ENCODE data around the gene ARPIN.
A peak's percentile ranks its signal among the peaks of the same experiment; 100 is the strongest.
"Not testable (repeated sequence)": the region's sequence is repeated elsewhere in the genome, so short reads cannot be mapped to it uniquely, and the experiment has no call there.

The ARPIN gene

GRCh38 chr15:89910891-89911626 lies 1.7 kb downstream of the ARPIN start:
- no peak for DNase-seq (ENCODE audit: low read depth in 3 of 3)

DNA sequence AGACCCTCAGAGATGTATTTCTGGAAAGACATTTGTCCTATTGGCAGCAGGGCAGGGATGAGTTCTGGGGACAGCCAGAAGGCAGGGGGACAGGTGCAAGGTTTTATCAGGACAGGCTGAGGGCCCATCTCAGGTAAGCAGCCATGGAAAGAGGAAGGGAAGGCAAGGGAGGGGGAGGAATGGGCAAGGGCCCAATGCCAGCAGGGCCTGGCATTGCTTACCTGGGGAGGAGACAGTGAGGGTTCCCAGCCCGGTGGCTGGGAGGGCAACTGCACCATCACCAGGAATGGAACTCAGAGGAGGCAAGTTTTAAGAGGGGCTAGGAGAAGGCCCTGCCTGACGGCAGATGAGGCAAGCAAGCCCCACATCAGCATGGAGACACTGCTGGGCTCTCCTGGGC lies 3.1 kb downstream of the ARPIN start:
- no peak for DNase-seq (ENCODE audit: low read depth in 3 of 3)

DNA sequence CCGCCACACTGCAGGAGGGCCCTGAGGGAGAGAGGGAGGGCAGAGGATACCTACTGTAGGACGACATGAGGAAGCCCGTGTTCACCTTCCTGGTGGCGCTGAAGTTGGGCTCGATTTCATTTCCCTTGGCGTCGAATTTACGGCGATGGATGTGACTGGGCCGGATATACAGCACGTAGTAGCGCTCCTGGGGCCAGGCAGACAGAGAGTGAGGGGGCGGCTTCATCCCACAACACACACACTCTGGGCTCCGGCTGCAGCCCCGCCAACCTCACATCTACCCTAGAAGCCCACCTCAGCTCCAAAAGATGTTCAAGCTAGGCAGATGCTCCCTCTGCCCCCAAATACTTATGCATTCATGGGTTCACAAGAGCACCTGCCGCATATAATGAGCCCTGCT lies 4.5 kb downstream of the ARPIN start:
- DNase-seq (ENCODE audit: low read depth in 3 of 3): no peak

GRCh38 chr15:89907289-89907688 lies 5.5 kb downstream of the ARPIN start:
- DNase-seq (ENCODE audit: low read depth in 3 of 3): no peak

GRCh38 chr15:89905846-89906378 lies 6.8 kb downstream of the ARPIN start:
- DNase-seq (ENCODE audit: low read depth in 3 of 3): no peak

DNA sequence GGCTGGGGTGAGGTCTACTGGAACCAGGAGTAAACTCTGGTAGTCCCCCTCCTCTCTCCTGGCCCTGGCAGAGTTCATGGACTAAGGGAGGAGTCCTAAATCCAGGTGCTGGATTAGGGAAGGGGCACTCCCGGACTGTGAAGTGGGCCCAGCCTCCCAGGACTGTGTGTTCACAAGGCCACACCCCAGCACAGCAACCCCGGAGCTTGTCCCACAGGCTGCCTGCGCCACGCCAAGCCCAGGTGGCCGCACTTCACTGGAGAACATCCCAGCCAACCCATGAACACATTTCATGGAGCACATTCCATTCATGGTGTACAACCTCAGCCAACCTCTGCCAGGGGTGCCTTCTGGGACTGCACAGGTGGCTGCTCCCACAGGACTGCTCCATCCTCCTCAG lies 8.2 kb downstream of the ARPIN start:
- no peak for DNase-seq (ENCODE audit: low read depth in 3 of 3)

DNA sequence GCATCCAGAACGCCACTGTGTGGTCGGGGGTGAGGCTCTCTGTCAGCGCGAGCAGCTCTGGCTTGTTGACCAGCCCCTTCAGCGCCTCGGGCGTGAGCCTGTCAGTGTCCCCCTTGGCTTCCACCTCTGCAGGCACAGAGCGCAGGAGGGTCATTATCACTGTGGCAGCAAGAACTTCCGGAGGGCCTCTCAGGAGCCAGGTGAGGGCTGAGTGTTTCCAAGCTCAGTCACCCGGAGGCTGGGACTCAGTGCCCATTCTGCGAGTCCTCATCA lies 9.0 kb downstream of the ARPIN start:
- DNase-seq (ENCODE audit: low read depth in 3 of 3): no peak

DNA sequence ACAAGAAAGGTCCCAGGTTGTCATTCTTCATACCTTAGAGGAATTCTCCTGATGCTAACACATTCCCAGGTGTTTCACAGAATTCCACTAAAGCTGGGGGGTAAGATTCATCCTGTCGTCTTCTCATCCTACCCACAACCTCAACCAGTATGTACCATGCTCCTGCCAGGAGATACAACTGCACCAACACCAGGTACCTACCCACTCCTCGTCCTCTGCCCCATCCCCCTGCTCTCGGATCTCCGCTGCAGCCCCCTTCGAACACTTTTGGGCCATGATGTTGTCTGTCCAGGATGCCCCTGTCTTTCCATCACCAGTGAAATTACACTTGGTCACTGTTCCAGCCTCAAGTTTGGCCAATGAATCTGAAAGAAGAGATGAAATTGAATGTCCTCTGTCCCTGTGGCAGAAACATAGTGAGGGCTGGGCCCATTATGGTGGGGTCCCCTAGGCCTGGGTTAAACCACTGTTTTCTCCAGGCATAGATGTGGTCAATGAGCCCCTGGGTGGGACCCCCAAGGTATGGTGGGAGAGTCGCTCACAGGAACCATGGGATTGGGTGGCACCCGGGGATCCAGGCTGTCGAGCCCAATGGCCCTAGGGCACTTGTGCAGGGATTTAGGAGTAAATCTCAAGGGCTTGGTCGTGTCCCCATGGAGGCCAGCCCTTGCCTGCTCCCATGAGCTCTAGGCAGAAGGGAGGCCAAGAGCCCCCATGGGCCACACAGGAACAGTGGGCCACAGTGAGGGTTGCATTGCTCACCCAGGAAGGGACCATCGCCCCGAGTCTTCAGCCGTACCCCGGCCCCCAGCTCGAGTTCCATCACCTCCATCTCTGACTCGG lies 9.5 kb downstream of the ARPIN start:
- no peak for DNase-seq (ENCODE audit: low read depth in 3 of 3)

DNA sequence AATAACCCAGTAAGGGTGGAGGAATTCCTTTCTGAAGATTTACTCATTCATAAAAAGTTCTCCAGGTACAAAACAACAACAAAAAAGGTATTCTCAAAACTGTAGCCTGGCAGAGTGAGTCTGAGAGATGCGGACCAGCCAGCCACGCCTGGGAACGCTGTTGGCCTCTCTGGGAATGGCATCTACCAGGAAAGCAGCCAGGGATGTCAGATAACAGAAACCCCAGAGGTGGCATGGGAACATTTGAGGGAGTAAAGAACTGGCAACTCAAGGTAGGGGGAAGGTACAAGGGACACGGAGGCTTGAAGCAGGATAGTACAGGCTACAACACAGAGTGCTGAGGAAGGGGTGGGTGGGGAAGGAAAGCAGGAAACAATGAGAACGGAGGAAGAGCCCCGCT lies 11.9 kb downstream of the ARPIN start:
- DNase-seq (ENCODE audit: low read depth in 3 of 3): no peak

GRCh38 chr15:89899951-89900567 lies 12.7 kb downstream of the ARPIN start:
- DNase-seq (ENCODE audit: low read depth in 3 of 3): no peak

- no peak for DNase-seq (ENCODE audit: low read depth in 3 of 3)
Observed at GRCh38 chr15:89899295-89899945, 13.3 kb downstream of the ARPIN start.

GRCh38 chr15:89898614-89899294 lies 14.0 kb downstream of the ARPIN start:
- peak in 2 of 3 experiments; percentile 5 to 24 for DNase-seq (ENCODE audit: low read depth in 3 of 3)

GRCh38 chr15:89898146-89898545 lies 14.6 kb downstream of the ARPIN start:
- DNase-seq (ENCODE audit: low read depth in 3 of 3): no peak

GRCh38 chr15:89893696-89894447 lies 18.9 kb downstream of the ARPIN start, which contains the start of gene AP3S2:
Gene AP3S2, minus strand, starts transcription at chr15:89893994. Its CDS starts 45 bp downstream, at chr15:89893949.
- peak; percentile 77 to 89 (median 88) for DNase-seq (ENCODE audit: low read depth in 3 of 3)

DNA sequence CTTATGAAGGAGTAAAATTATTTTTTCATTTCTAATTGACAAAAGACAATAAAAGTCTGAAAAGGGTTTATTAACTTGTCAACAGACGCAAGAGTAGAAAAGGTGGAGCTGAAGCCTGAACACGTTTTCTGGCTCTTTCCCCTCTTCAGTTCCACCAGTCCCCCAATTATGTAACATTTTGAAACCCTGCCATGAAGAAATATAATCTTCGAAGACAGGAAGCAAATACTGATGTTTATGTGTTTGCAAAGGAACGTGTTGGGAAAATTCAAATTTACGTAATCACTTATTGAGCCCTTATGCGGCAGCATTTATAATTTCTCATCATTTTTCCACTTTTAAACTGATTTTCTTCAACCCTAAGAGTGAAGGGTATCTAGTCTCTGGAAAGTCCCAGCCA lies 19.7 kb downstream of the ARPIN start:
- no peak for DNase-seq (ENCODE audit: low read depth in 3 of 3)

DNA sequence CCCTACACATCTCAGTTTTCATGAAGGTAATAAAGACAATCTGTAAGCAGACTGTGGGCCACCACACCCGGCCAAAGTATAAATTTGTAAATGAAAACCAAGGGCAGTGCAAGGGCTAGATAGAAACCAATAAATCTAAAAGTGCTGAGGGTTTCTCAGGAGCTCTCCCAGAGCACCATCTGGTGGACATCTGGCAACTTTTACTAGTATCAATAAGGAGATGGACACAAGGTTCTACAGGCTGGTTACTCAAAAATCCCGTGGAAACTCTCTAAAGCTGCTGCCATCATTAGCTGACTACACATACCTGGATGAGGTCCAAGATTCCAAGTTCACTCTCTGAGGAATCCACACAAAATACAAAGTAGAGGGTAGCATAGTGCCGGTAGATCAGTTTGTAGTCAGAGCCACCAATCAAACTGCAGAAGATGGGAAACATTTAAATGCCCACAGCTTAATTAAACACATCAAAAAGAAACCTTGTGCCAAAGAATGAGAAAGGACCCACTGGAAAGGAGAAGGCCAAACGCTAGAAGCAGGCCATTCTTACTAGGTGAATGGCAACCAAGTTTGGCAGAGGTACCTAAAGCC lies 24.4 kb downstream of the ARPIN start:
- DNase-seq (ENCODE audit: low read depth in 3 of 3): no peak

- no peak for DNase-seq (ENCODE audit: low read depth in 3 of 3)
Observed at GRCh38 chr15:89885611-89886010, 27.1 kb downstream of the ARPIN start.

GRCh38 chr15:89885179-89885578 lies 27.6 kb downstream of the ARPIN start:
- not testable (repeated sequence) for DNase-seq (ENCODE audit: low read depth in 3 of 3)

DNA sequence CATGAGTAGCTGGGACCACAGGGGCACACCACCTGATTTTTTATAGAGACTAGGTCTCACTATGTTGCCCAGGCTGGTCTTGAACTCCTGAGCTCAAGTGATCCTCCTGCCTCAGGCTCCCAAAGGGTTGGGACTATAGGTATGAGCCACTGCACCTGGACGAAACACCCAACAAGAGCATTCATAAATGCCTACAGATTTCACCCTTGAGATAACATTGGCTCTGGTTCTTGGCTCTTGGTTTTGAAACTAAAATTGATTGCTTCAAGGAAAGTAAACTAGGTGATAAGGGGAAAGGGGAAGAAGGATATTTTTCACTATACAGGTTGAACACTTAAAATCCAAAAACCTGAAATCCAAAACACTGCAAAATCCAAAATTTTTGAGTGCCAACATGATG lies 29.2 kb downstream of the ARPIN start:
- DNase-seq (ENCODE audit: low read depth in 3 of 3): no peak

DNA sequence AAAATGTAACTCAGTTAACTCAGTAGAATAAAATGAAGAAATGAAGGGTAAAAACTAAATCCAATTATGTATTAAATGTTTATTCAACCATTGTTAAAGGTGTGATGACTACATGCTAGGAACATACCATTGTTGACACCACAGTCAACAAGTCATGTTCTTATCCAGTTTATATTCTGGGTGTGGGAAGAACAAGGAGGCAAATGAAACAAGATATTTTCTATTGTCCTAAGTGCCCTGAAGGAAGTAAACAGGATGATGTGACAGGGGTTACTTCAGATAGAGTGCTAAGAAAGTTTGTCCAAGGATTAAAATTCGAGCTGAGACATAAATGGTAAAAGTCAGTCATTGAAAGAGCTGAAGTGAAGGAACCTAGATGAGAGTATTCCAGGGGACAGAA lies 32.0 kb downstream of the ARPIN start:
- DNase-seq (ENCODE audit: low read depth in 3 of 3): no peak

Measured in stimulated activated CD4-positive, alpha-beta T cell treated with anti-CD3 and anti-CD28 coated beads, TNF-alpha, amount 100 ng/mL, for 24 hours (primary cell).